HL-60 (cell line): ENCODE measurements around the gene CEP135.

ENCODE experiments used
- DNase-seq, 2 experiments: peaks; one replicate each; pipeline ENCODE4 v3.0.0-alpha.2; 2010 to 2020; ENCODE audit warnings: low read depth in 1 of 2, low spot score in 1 of 2
- H3K27ac ChIP-seq: fragments of 250-450 bp; sonication (Bioruptor Pico); replicated peaks from 2 replicates; pipeline ENCODE4 v1.5.1; 2020; ENCODE audit warnings: mild to moderate bottlenecking, moderate library complexity
- H3K27me3 ChIP-seq: fragments of 250-450 bp; sonication (Bioruptor Pico); 2 replicates; pipeline ENCODE4 v1.5.1; 2021; ENCODE audit warnings: mild to moderate bottlenecking, moderate library complexity; ENCODE audit not compliant: insufficient read depth, poor library complexity, severe bottlenecking
- H3K4me3 ChIP-seq: replicated peaks from 2 replicates; pipeline ENCODE4 v1.5.1; 2011; ENCODE audit warnings: mild to moderate bottlenecking, control low read depth, low read length; ENCODE audit not compliant: insufficient read depth
- CTCF ChIP-seq: IDR thresholded peaks from one replicate; pipeline ENCODE4 v1.5.1; 2011; ENCODE audit warnings: low read length, control low read depth, inconsistent platforms; ENCODE audit not compliant: insufficient read depth
- GABPA ChIP-seq: IDR thresholded peaks from 2 replicates; pipeline ENCODE4 v1.6.1; 2012; ENCODE audit warnings: low read depth
- POLR2AphosphoS5 ChIP-seq: IDR thresholded peaks from 2 replicates; pipeline ENCODE4 v1.6.1; 2012; ENCODE audit warnings: low read depth
- REST ChIP-seq: IDR thresholded peaks from 2 replicates; pipeline ENCODE4 v1.6.1; 2012; ENCODE audit warnings: low read depth; ENCODE audit not compliant: insufficient replicate concordance
- SPI1 ChIP-seq: IDR thresholded peaks from 2 replicates; pipeline ENCODE4 v1.6.1; 2012; ENCODE audit warnings: low read depth, mild to moderate bottlenecking, borderline replicate concordance

Gene CEP135

GRCh38 chr4:55904576-55904975 is 44.2 kb upstream of the CEP135 start:
- no peak overlapping the region for H3K4me3 ChIP-seq
- no peak overlapping the region for H3K27ac ChIP-seq
- no peak for DNase-seq
- no peak for TF ChIP-seq POLR2AphosphoS5
- TF ChIP-seq CTCF: no peak
- TF ChIP-seq SPI1: no peak
- no peak for TF ChIP-seq GABPA
- no peak for TF ChIP-seq REST
- no peaks in the 10 kb centered on the region for H3K27me3 ChIP-seq

DNA sequence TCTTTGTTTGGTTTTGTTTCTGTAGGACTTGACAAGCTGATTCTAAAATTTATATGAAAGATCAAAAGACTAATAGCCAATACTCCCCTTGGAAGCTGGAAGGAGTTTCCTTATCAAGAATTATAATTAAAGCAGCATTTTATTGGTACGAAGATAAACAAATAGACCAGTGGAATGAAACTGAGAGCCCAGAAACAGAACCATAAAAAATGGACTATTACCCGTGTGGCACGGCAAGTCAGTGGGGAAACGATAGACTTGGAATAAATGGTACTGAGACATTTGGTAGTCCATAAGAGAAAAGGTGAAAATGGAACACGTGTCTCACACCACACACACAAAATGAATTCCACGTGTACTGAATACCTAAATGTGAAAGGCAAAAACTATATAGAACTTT is 42.4 kb upstream of the CEP135 start:
- no peak for DNase-seq
- TF ChIP-seq CTCF (no peak), GABPA (no peak), REST (no peak), SPI1 (no peak), POLR2AphosphoS5 (no peak)

GRCh38 chr4:55906989-55907388 is 41.8 kb upstream of the CEP135 start:
- no peak for DNase-seq
- Histone ChIP-seq H3K4me3 (no peak overlapping the region), H3K27me3 (no peaks in the 10 kb centered on the region), H3K27ac (no peak overlapping the region)
- TF ChIP-seq SPI1: no peak
- no peak for TF ChIP-seq REST
- no peak for TF ChIP-seq POLR2AphosphoS5
- TF ChIP-seq CTCF: no peak
- no peak for TF ChIP-seq GABPA

More for the DNA sequence above, 42.4 kb upstream of the CEP135 start:
- no peaks in the 10 kb centered on the region for H3K27me3 ChIP-seq
- H3K27ac ChIP-seq: no peak overlapping the region
- H3K4me3 ChIP-seq: no peak overlapping the region
